ENCODE data around the gene PTGIS.
"Not testable (repeated sequence)": the region's sequence is repeated elsewhere in the genome, so short reads cannot be mapped to it uniquely, and the experiment has no call there.

Gene PTGIS

GRCh38 chr20:49578436-49578835 is 10.5 kb upstream of the PTGIS start:
- H3K4me3 Mint-ChIP-seq = no peak overlapping the region
- peaks cover 1% of the 10 kb centered on the region for H3K27me3 Mint-ChIP-seq
- intact Hi-C loops (cut with micrococcal nuclease) = no loop called here
- H3K36me3 Mint-ChIP-seq (ENCODE audit: low read depth) = no peaks in the 10 kb centered on the region
- no peak overlapping the region for H3K27ac Mint-ChIP-seq
- peaks cover 17% of the 10 kb centered on the region for H3K9me3 Mint-ChIP-seq
- peaks cover 14% of the 10 kb centered on the region for H3K4me1 Mint-ChIP-seq (ENCODE audit: low read depth)

- Mint-ChIP-seq H3K27ac (no peak overlapping the region), H3K4me3 (no peak overlapping the region), H3K36me3 (ENCODE audit: low read depth) (no peaks in the 10 kb centered on the region), H3K27me3 (peaks cover 24% of the 10 kb centered on the region), H3K4me1 (ENCODE audit: low read depth) (peaks cover 5% of the 10 kb centered on the region), H3K9me3 (peaks cover 8% of the 10 kb centered on the region)
- intact Hi-C loops (cut with micrococcal nuclease) = no loop called here
Observed at GRCh38 chr20:49575551-49576060, 7.7 kb upstream of the PTGIS start.

DNA sequence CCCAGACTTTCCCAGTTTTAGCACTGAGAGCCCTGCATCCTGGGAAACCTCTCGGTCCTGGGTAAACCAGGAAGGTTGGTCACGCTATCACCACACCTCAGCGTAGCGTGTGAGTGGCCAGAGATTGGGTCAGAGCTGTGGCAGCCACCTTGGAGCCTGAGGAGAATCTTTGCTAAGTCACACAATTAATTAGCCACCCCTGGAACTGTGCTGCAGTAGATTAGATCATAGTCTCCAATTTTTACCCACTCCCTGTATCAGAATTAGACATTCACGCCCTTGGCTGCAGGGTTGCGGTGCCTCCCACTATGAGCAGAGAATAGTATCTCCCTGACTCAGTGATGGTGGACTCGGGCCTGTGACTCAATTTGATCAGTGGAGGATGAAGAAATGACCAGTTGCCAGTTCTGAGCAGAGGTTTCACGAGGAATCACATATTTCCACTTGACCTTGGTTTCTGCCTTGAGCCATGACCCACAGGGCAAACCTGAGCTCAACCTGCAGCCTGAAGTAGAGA is 6.0 kb upstream of the PTGIS start:
- intact Hi-C loops (cut with micrococcal nuclease) = no loop called here
- Mint-ChIP-seq H3K27ac (no peak overlapping the region), H3K27me3 (peaks cover 39% of the 10 kb centered on the region), H3K4me3 (no peak overlapping the region), H3K4me1 (ENCODE audit: low read depth) (peaks cover 5% of the 10 kb centered on the region), H3K9me3 (peaks cover 8% of the 10 kb centered on the region), H3K36me3 (ENCODE audit: low read depth) (no peaks in the 10 kb centered on the region)

GRCh38 chr20:49572857-49573256 is 4.9 kb upstream of the PTGIS start:
- peaks cover 47% of the 10 kb centered on the region for H3K27me3 Mint-ChIP-seq
- H3K4me3 Mint-ChIP-seq = no peak overlapping the region
- H3K4me1 Mint-ChIP-seq (ENCODE audit: low read depth) = peaks cover 5% of the 10 kb centered on the region
- H3K36me3 Mint-ChIP-seq (ENCODE audit: low read depth) = no peaks in the 10 kb centered on the region
- H3K9me3 Mint-ChIP-seq = peaks cover 8% of the 10 kb centered on the region
- H3K27ac Mint-ChIP-seq = no peak overlapping the region
- intact Hi-C loops (cut with micrococcal nuclease) = no loop called here

GRCh38 chr20:49571553-49571835 is 3.6 kb upstream of the PTGIS start:
- intact Hi-C loops (cut with micrococcal nuclease) = no loop called here
- no peak overlapping the region for H3K27ac Mint-ChIP-seq
- no peaks in the 10 kb centered on the region for H3K4me1 Mint-ChIP-seq (ENCODE audit: low read depth)
- H3K4me3 Mint-ChIP-seq = no peak overlapping the region
- peaks cover 5% of the 10 kb centered on the region for H3K9me3 Mint-ChIP-seq
- H3K36me3 Mint-ChIP-seq (ENCODE audit: low read depth) = no peaks in the 10 kb centered on the region
- peaks cover 61% of the 10 kb centered on the region for H3K27me3 Mint-ChIP-seq

- H3K4me3 Mint-ChIP-seq = no peak overlapping the region
- no peak overlapping the region for H3K27ac Mint-ChIP-seq
- H3K9me3 Mint-ChIP-seq = peaks cover under 1% of the 10 kb centered on the region
- intact Hi-C loops (cut with micrococcal nuclease) = no loop called here
- H3K27me3 Mint-ChIP-seq = peaks cover 65% of the 10 kb centered on the region
- H3K4me1 Mint-ChIP-seq (ENCODE audit: low read depth) = no peaks in the 10 kb centered on the region
- no peaks in the 10 kb centered on the region for H3K36me3 Mint-ChIP-seq (ENCODE audit: low read depth)
Observed at GRCh38 chr20:49570828-49571552, 3.1 kb upstream of the PTGIS start.

- H3K4me3 Mint-ChIP-seq = no peak overlapping the region
- H3K4me1 Mint-ChIP-seq (ENCODE audit: low read depth) = no peaks in the 10 kb centered on the region
- intact Hi-C loops (cut with micrococcal nuclease) = no loop called here
- peaks cover 72% of the 10 kb centered on the region for H3K27me3 Mint-ChIP-seq
- H3K9me3 Mint-ChIP-seq = no peaks in the 10 kb centered on the region
- H3K27ac Mint-ChIP-seq = no peak overlapping the region
- no peaks in the 10 kb centered on the region for H3K36me3 Mint-ChIP-seq (ENCODE audit: low read depth)
Observed at GRCh38 chr20:49570161-49570827, 2.4 kb upstream of the PTGIS start.

GRCh38 chr20:49569411-49570115 is 1.6 kb upstream of the PTGIS start:
- intact Hi-C loops (cut with micrococcal nuclease) = no loop called here
- H3K27me3 Mint-ChIP-seq = peaks cover 72% of the 10 kb centered on the region
- no peaks in the 10 kb centered on the region for H3K9me3 Mint-ChIP-seq
- H3K27ac Mint-ChIP-seq = no peak overlapping the region
- no peaks in the 10 kb centered on the region for H3K4me1 Mint-ChIP-seq (ENCODE audit: low read depth)
- H3K4me3 Mint-ChIP-seq = no peak overlapping the region
- H3K36me3 Mint-ChIP-seq (ENCODE audit: low read depth) = no peaks in the 10 kb centered on the region

GRCh38 chr20:49568278-49569151 is 578 bp upstream of the PTGIS start:
- H3K36me3 Mint-ChIP-seq (ENCODE audit: low read depth) = no peaks in the 10 kb centered on the region
- H3K4me3 Mint-ChIP-seq = no peak overlapping the region
- peaks cover 72% of the 10 kb centered on the region for H3K27me3 Mint-ChIP-seq
- H3K4me1 Mint-ChIP-seq (ENCODE audit: low read depth) = no peaks in the 10 kb centered on the region
- intact Hi-C loops (cut with micrococcal nuclease) = no loop called here
- H3K27ac Mint-ChIP-seq = no peak overlapping the region
- H3K9me3 Mint-ChIP-seq = no peaks in the 10 kb centered on the region

DNA sequence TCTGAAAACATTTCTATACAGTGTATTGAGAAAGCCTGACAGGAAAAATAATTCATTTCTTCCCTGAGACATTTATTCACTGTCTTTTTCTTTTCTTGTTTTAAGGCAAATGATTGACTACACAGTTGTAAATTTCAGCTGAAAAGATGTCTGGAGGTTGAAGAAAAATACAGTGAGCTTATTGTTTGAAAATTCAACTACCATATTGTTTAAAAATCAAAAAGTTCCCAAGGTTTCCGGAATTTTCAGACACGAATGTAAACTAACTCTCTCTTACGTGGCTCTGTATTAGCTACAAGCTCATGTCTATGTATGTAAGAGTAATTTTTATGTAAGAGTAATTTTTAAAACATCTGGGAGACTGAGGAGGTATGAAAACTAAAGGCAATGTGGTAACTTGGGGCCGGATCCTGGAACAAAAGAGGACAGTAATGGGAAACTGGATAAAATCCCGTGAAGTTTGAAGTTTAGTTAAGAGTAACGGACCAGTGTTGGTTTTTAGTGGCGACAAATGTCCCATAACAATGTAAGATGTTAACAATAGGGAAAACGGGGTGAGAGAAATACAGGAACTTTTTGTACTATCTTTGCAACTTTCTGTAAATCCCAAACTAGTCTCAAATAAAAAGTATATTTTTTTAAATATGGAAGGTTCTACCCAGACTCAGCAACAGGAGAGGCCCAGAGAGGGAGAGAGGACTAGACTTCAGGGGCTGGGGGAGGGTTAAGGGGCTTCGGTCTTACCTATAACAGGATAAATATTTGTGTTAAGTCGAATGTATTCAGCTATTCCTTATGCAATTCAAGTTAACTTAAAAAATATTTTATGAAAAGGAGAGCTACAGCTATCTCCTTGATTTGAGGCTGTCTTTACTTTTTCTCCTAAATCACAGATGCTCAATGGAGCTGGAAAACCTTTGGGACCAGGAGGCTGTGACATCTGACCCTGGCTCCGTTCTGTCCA is 1.3 kb downstream of the PTGIS start:
- Mint-ChIP-seq H3K27me3 (peaks cover 66% of the 10 kb centered on the region), H3K4me3 (no peak overlapping the region), H3K36me3 (ENCODE audit: low read depth) (no peaks in the 10 kb centered on the region), H3K9me3 (no peaks in the 10 kb centered on the region), H3K27ac (no peak overlapping the region), H3K4me1 (ENCODE audit: low read depth) (no peaks in the 10 kb centered on the region)
- intact Hi-C loops (cut with micrococcal nuclease) = no loop called here

DNA sequence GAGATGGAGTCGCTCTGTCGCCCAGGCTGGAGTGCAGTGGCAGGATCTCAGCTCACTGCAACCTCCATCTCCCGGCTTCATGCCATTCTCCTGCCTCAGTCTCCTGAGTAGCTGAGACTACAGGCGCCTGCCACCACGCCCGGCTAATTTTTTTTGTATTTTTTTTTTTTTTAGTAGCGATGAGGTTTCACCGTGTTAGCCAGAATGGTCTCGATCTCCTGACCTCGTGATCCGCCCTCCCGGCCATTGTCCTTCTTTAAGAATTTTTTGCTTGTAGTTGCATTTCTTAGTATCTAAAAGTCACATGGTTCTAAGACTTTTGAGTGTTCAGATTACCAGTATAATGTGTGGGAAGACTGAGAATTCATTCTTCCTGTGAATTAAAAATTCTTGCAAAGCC is 2.9 kb downstream of the PTGIS start:
- H3K27ac Mint-ChIP-seq; H3K36me3 Mint-ChIP-seq (ENCODE audit: low read depth); H3K4me3 Mint-ChIP-seq; H3K9me3 Mint-ChIP-seq; H3K4me1 Mint-ChIP-seq (ENCODE audit: low read depth); intact Hi-C loops (cut with micrococcal nuclease): not testable (repeated sequence)
- H3K27me3 Mint-ChIP-seq = peaks cover 54% of the 10 kb centered on the region

GRCh38 chr20:49563015-49563980 is 4.6 kb downstream of the PTGIS start:
- intact Hi-C loops (cut with micrococcal nuclease) = no loop called here
- Mint-ChIP-seq H3K27me3 (peaks cover 39% of the 10 kb centered on the region), H3K27ac (no peak overlapping the region), H3K36me3 (ENCODE audit: low read depth) (no peaks in the 10 kb centered on the region), H3K9me3 (no peaks in the 10 kb centered on the region), H3K4me3 (no peak overlapping the region), H3K4me1 (ENCODE audit: low read depth) (no peaks in the 10 kb centered on the region)
